ENCODE measurements around the gene PKHD1.

DNA sequence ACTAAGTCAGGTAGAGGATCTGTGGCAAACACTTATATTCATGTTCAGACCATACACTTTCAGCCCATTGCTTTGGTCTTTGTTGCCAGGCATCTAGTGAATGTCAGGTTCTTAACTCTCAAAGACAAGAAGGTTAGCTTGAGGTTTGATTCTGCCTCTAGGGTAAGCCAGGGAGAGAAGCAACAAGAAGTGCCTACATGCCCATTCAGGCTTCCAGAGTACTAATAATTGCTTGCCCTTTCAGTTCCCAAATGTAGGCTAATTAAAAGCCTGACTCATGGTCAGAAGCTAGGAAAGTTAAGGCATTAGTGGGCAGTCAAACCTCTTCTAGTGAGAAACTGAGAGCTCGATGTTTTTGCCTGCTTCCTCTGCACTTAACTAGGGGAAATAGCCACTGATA, 492.4 kb downstream of the PKHD1 start:
- TF ChIP-seq CTCF (IDR thresholded peaks at IDR 0.05) (no peak), POLR2AphosphoS5 (IDR thresholded peaks at IDR 0.05; ENCODE audit: low read depth, low read length) (no peak), SIN3A (IDR thresholded peaks at IDR 0.05; ENCODE audit: borderline replicate concordance, insufficient read depth, low read depth, low read length) (no peak)
